GM19099 (cell line): ENCODE results near the gene LAIR1.

Source experiments
- POLR2A ChIP-seq: IDR thresholded peaks from 3 replicates; pipeline ENCODE4 v1.6.1; 2011; ENCODE audit warnings: low read depth; ENCODE audit not compliant: insufficient read length; ENCODE audit errors: extremely low read depth

The LAIR1 gene

GRCh38 chr19:54364775-54365257 is at the start of gene LAIR1:
Gene LAIR1, minus strand, starts transcription at chr19:54364931. Its CDS starts 127 bp downstream, at chr19:54364804.
- no peak for TF ChIP-seq POLR2A

- no peak for TF ChIP-seq POLR2A
These were observed 49.4 kb upstream of the LAIR1 start for GRCh38 chr19:54414156-54414555.

GRCh38 chr19:54412877-54413276 is 48.1 kb upstream of the LAIR1 start:
- no peak for TF ChIP-seq POLR2A

- no peak for TF ChIP-seq POLR2A
These were observed 46.3 kb upstream of the LAIR1 start for GRCh38 chr19:54411033-54411432.

GRCh38 chr19:54408456-54409026 is 43.8 kb upstream of the LAIR1 start:
- no peak for TF ChIP-seq POLR2A

GRCh38 chr19:54407780-54408179 is 43.0 kb upstream of the LAIR1 start:
- no peak for TF ChIP-seq POLR2A

GRCh38 chr19:54405628-54406027 is 40.9 kb upstream of the LAIR1 start:
- TF ChIP-seq POLR2A: no peak

- no peak for TF ChIP-seq POLR2A
These were observed 38.3 kb upstream of the LAIR1 start for GRCh38 chr19:54403054-54403453.

- TF ChIP-seq POLR2A: no peak
These were observed 36.2 kb upstream of the LAIR1 start for GRCh38 chr19:54400913-54401312.

GRCh38 chr19:54399189-54399588 is 34.5 kb upstream of the LAIR1 start:
- no peak for TF ChIP-seq POLR2A

GRCh38 chr19:54395685-54396084 is 31.0 kb upstream of the LAIR1 start:
- TF ChIP-seq POLR2A: no peak

GRCh38 chr19:54393381-54393780 is 28.6 kb upstream of the LAIR1 start:
- no peak for TF ChIP-seq POLR2A

- TF ChIP-seq POLR2A: no peak
These were observed 27.4 kb upstream of the LAIR1 start for GRCh38 chr19:54392105-54392504.

- no peak for TF ChIP-seq POLR2A
These were observed 26.9 kb upstream of the LAIR1 start for GRCh38 chr19:54391589-54392061.

GRCh38 chr19:54390942-54391577 is 26.3 kb upstream of the LAIR1 start:
- no peak for TF ChIP-seq POLR2A

GRCh38 chr19:54389553-54389952 is 24.8 kb upstream of the LAIR1 start:
- TF ChIP-seq POLR2A: no peak
